Common myeloid progenitor, CD34-positive (primary cell): ENCODE measurements around the gene SH3TC1.
A peak's percentile ranks its signal among the peaks of the same experiment; 100 is the strongest.

Source experiments
- CTCF ChIA-PET: fragments of 350-600 bp; sonication (Branson Sonifier 250); formaldehyde crosslinking; loops from one replicate; lab custom pipeline; 2021; ENCODE audit warnings: antibody characterized with exemption; lab: Charles Lee
- POLR2A ChIA-PET: fragments of 350-600 bp; sonication (Branson Sonifier 250); formaldehyde crosslinking; loops from one replicate; lab custom pipeline; 2021; ENCODE audit warnings: antibody characterized with exemption; lab: Charles Lee
- DNase-seq, 3 donors: peaks; one replicate each; pipeline versions ENCODE4 v3.0.0 to v3.0.0-alpha.2; 2013
- H3K27ac ChIP-seq, 2 experiments: 1 replicate in 1 of 2; 2 replicates in 1 of 2; pipeline ENCODE4 v1.7.0; 2013; ENCODE audit warnings: inconsistent platforms in 2 of 2, low read length in 2 of 2, mild to moderate bottlenecking in 2 of 2, low read depth in 1 of 2, moderate library complexity in 1 of 2; ENCODE audit not compliant: severe bottlenecking in 2 of 2, insufficient read depth in 1 of 2, poor library complexity in 1 of 2
- H3K27me3 ChIP-seq, 5 experiments: replicated peaks in 2 of 5; 1 replicate in 3 of 5; 2 replicates in 2 of 5; pipeline versions ENCODE4 v1.6.1 to v1.7.0; 2013; ENCODE audit warnings: low read length in 4 of 5, mild to moderate bottlenecking in 2 of 5, moderate library complexity in 2 of 5, inconsistent platforms in 1 of 5; ENCODE audit not compliant: insufficient read depth in 5 of 5, control insufficient read depth in 4 of 5
- H3K36me3 ChIP-seq, 4 experiments: 1 replicate in 2 of 4; 2 replicates in 2 of 4; pipeline versions ENCODE4 v1.6.1 to v1.7.0; 2013; ENCODE audit warnings: low read length in 3 of 4, control low read depth in 1 of 4, mild to moderate bottlenecking in 1 of 4; ENCODE audit not compliant: control insufficient read depth in 4 of 4, insufficient read depth in 4 of 4
- H3K4me1 ChIP-seq, 4 experiments: 1 replicate in 3 of 4; 2 replicates in 1 of 4; pipeline versions ENCODE4 v1.6.1 to v1.7.1; 2013; ENCODE audit warnings: low read length in 3 of 4, mild to moderate bottlenecking in 3 of 4, control low read depth in 1 of 4, inconsistent platforms in 1 of 4, moderate library complexity in 1 of 4; ENCODE audit not compliant: control insufficient read depth in 4 of 4, insufficient read depth in 4 of 4; ENCODE audit errors: control extremely low read depth in 1 of 4
- H3K4me3 ChIP-seq, 7 experiments: 1 replicate in 4 of 7; 2 replicates in 3 of 7; pipeline versions ENCODE4 v1.5.1 to v1.7.0; 2013; ENCODE audit warnings: mild to moderate bottlenecking in 7 of 7, low read length in 6 of 7, moderate library complexity in 6 of 7, inconsistent platforms in 2 of 7, low read depth in 2 of 7, control low read depth in 1 of 7; ENCODE audit not compliant: insufficient read depth in 4 of 7, control insufficient read depth in 1 of 7; ENCODE audit errors: extremely low read depth in 1 of 7
- H3K9me3 ChIP-seq, 5 experiments: 1 replicate in 4 of 5; 2 replicates in 1 of 5; pipeline versions ENCODE4 v1.6.1 to v1.7.1; 2013; ENCODE audit warnings: low read length in 4 of 5, mild to moderate bottlenecking in 2 of 5, inconsistent platforms in 1 of 5, low read depth in 1 of 5, moderate library complexity in 1 of 5; ENCODE audit not compliant: control insufficient read depth in 4 of 5, insufficient read depth in 2 of 5; ENCODE audit errors: control extremely low read depth in 1 of 5
- WGBS: methylation state at CpG from one replicate; pipeline ENCODE4 v1.1.5; 2013; ENCODE audit not compliant: insufficient coverage; 5-methylcytosine and 5-hydroxymethylcytosine counted together

SH3TC1 gene

GRCh38 chr4:8221476-8221875 lies 22.4 kb downstream of the SH3TC1 start:
- POLR2A ChIA-PET, result interaction anchor here (0.8 to 1.2 kb wide), 2 partner anchors 14 to 23 kb away, joined by 4 to 5 read pairs; partner anchors contain the start of gene SH3TC1
- Histone ChIP-seq H3K27me3 (no peaks in the 10 kb centered on the region), H3K9me3 (no peaks in the 10 kb centered on the region), H3K4me1 (peaks cover 13 to 65% (median 53%) of the 10 kb centered on the region in 4 experiments), H3K27ac (no peak overlapping the region), H3K4me3 (no peak overlapping the region), H3K36me3 (peaks cover 0 to 80% (median 52%) of the 10 kb centered on the region in 4 experiments)
- CTCF ChIA-PET, result interaction anchor here (0.9 to 2.1 kb wide), 11 partner anchors 9 to 379 kb away, joined by 3 to 6 read pairs (median 4); no protein-coding TSS in a partner anchor
- WGBS, result 29% methylated on average over 3 of the region's 5 CpGs
- peak; percentile 53 to 79 (median 76) for DNase-seq

DNA sequence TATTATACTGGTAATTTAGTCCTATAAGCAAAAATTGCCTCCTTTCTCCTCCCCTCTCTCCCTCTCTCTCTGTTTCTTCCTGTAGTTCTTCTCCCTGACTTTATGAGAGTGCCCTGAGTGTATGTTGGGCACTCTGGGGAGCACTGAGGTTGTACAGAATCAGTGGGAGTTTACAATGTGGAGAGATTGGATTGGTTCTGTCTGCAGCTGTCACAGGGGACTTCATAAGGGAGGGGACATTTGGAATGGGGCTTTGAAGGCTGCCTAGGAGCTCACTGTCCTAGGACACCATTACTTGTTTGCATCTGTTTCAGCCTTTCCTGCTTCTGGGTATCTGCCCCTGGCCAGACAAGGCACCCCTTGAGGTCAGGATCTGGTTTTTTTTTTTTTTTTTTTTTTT lies 22.9 kb downstream of the SH3TC1 start:
- peaks cover 0 to 80% (median 50%) of the 10 kb centered on the region in 4 experiments for H3K36me3 ChIP-seq
- H3K27ac ChIP-seq, result no peak overlapping the region
- POLR2A ChIA-PET, result interaction anchor here (0.8 to 1.2 kb wide), 2 partner anchors 14 to 23 kb away, joined by 4 to 5 read pairs; partner anchors contain the start of gene SH3TC1
- no peaks in the 10 kb centered on the region for H3K9me3 ChIP-seq
- H3K27me3 ChIP-seq, result no peaks in the 10 kb centered on the region
- no peak overlapping the region for H3K4me3 ChIP-seq
- H3K4me1 ChIP-seq, result peaks cover 14 to 70% (median 59%) of the 10 kb centered on the region in 4 experiments
- CTCF ChIA-PET, result interaction anchor here (0.9 to 2.1 kb wide), 7 partner anchors 10 to 46 kb away, joined by 3 to 6 read pairs (median 4); no protein-coding TSS in a partner anchor
- no peak for DNase-seq

DNA sequence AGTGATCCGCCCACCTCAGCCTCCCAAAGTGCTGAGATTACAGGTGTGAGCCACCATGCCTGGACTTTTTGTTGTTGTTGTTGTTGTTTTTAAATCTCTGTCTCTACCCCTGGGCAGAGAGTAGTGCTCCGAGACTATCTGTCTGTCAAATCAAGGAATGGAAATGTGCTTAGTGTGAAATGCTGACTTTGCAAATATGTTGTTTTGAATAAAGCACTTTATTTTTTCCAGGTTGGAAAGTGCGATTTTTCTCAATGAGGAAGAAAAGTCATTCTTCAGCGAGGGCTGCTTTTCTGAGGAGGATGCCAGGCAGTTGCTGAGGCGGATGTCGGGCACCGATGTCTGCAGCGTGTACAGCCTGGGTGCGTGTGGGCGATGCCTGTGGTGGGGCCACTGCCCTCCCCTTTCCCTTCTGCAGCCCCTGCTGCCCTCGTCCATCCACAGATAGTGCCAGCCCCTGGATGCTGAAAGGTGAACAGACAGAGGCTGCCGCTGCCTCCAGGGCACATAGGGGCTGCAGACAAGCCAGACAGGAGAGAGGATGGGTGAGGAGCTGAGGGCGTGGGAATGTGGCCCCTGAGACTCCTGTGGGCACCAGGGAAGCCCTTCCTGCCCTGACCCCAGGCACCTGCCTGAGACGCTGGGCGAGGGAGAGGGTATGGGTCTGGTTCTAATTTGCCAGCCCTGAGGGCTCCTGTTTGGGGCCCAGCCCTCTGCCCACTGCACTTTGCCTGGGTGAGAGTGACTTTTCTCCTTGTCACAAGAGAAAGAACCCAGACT lies 23.7 kb downstream of the SH3TC1 start:
- H3K4me3 ChIP-seq, result no peak overlapping the region
- CTCF ChIA-PET, result interaction anchor here (1.3 to 2.1 kb wide), 3 partner anchors 11 to 47 kb away, joined by 4 to 6 read pairs (median 6); no protein-coding TSS in a partner anchor
- DNase-seq, result no peak
- peaks cover 0 to 80% (median 45%) of the 10 kb centered on the region in 4 experiments for H3K36me3 ChIP-seq
- H3K9me3 ChIP-seq, result no peaks in the 10 kb centered on the region
- POLR2A ChIA-PET, result interaction anchor here (1.4 kb wide), 1 partner anchor 21 kb away, joined by 3 read pairs; no protein-coding TSS in a partner anchor
- no peak overlapping the region for H3K27ac ChIP-seq
- 98% methylated on average over 13 of the region's 15 CpGs for WGBS
- H3K27me3 ChIP-seq, result no peaks in the 10 kb centered on the region
- peaks cover 14 to 78% (median 67%) of the 10 kb centered on the region in 4 experiments for H3K4me1 ChIP-seq

GRCh38 chr4:8224267-8224974 lies 25.3 kb downstream of the SH3TC1 start:
- Histone ChIP-seq H3K27ac (no peak overlapping the region), H3K4me3 (peak overlapping the region in 2 of 7 experiments; percentile 12 to 23), H3K27me3 (no peaks in the 10 kb centered on the region), H3K4me1 (peaks cover 14 to 91% (median 83%) of the 10 kb centered on the region in 4 experiments), H3K9me3 (no peaks in the 10 kb centered on the region), H3K36me3 (peaks cover 0 to 76% (median 38%) of the 10 kb centered on the region in 4 experiments)
- POLR2A ChIA-PET, result interaction anchor here (1.4 to 1.5 kb wide), 2 partner anchors 23 to 33 kb away, joined by 3 to 4 read pairs; no protein-coding TSS in a partner anchor
- WGBS, result 50% methylated on average over 10 of the region's 12 CpGs
- CTCF ChIA-PET, result interaction anchor here (1.0 to 5.7 kb wide), 12 partner anchors 8 to 204 kb away, joined by 3 to 52 read pairs (median 7); partner anchors contain the start of gene SH3TC1
- no peak for DNase-seq

DNA sequence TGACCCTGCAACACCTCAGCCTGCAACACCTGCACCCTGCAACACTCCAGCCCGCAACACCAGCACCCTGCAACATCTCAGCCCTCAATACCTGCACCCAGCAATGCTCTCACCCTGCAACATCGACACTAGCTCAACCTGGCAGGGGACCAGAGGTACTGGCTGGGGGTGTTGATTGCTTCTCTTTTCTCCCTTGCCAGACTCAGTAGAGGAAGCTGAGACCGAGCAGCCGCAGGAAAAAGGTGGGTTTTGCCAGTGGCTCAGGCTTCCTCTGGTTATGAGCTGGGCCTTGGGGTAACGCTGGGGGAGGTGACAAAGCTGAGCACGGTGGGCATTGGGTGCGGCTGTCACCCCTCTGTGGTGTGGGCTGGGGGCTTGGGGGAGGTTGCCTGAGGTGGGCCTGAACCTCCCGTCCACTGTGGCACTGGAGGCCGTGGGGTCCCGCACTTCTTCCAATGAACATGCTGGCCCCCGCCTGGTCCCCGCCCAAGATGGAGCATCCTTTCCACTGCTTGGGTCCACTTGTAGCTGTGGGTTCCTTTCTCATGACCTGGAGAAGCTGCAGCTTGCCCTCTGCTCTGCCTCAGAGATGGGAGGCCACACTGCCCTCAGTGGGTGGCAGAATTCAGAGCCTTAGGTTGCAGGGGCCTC lies 26.0 kb downstream of the SH3TC1 start:
- ChIA-PET POLR2A (interaction anchor here (0.6 to 1.5 kb wide), 2 partner anchors 34 to 203 kb away, joined by 3 to 4 read pairs; no protein-coding TSS in a partner anchor), CTCF (interaction anchor here (0.9 to 5.7 kb wide), 13 partner anchors 9 to 204 kb away, joined by 3 to 52 read pairs (median 6); partner anchors contain the start of gene SH3TC1)
- peak overlapping the region in 2 of 7 experiments; percentile 12 to 23 for H3K4me3 ChIP-seq
- 9% methylated on average over 10 of the region's 12 CpGs for WGBS
- H3K36me3 ChIP-seq, result peaks cover 0 to 70% (median 32%) of the 10 kb centered on the region in 4 experiments
- DNase-seq, result peak; percentile 77 to 95 (median 95)
- H3K27me3 ChIP-seq, result no peaks in the 10 kb centered on the region
- H3K4me1 ChIP-seq, result peaks cover 14 to 90% (median 85%) of the 10 kb centered on the region in 4 experiments
- H3K27ac ChIP-seq, result no peak overlapping the region
- no peaks in the 10 kb centered on the region for H3K9me3 ChIP-seq

GRCh38 chr4:8225706-8226443 lies 26.8 kb downstream of the SH3TC1 start:
- no peaks in the 10 kb centered on the region for H3K27me3 ChIP-seq
- H3K4me3 ChIP-seq, result peak overlapping the region in 2 of 7 experiments; percentile 1 to 14
- H3K36me3 ChIP-seq, result peaks cover 0 to 63% (median 28%) of the 10 kb centered on the region in 4 experiments
- CTCF ChIA-PET, result interaction anchor here (0.9 to 5.7 kb wide), 18 partner anchors 9 to 177 kb away, joined by 3 to 52 read pairs (median 6); partner anchors contain the start of gene SH3TC1
- H3K4me1 ChIP-seq, result peaks cover 14 to 83% (median 79%) of the 10 kb centered on the region in 4 experiments
- POLR2A ChIA-PET, result interaction anchor here (0.6 to 1.5 kb wide), 5 partner anchors 10 to 330 kb away, joined by 3 to 4 read pairs (median 3); no protein-coding TSS in a partner anchor
- WGBS, result 80% methylated on average over 6 of the region's 10 CpGs
- no peak overlapping the region for H3K27ac ChIP-seq
- DNase-seq, result no peak
- H3K9me3 ChIP-seq, result no peaks in the 10 kb centered on the region
